ENCODE data around the gene LECT2.

- TF ChIP-seq CTCF (conservative IDR thresholded peaks at IDR 0.05) (no peak), ZFX (IDR thresholded peaks at IDR 0.05) (no peak)
Observed at GRCh38 chr5:135976216-135976615, 21.4 kb upstream of the LECT2 start.

Measured in C4-2B (cell line).